Cardiac septum (tissue), 1 donor: ENCODE data around the gene DDI2. TPM values are rescaled to one million over a fixed set of nuclear protein-coding genes. Genes with fewer than 3 reads are reported as not detected.
"Not testable (repeated sequence)": the region's sequence is repeated elsewhere in the genome, so short reads cannot be mapped to it uniquely, and the experiment has no call there.

Experiments used
- DNase-seq: peaks from one replicate; pipeline ENCODE4 v3.0.0-alpha.2; 2020; ENCODE audit warnings: low spot score
- intact Hi-C: fragments of 100-400 bp; cut with DNase I; formaldehyde crosslinking; loops from one replicate; pipeline ENCODE4 v1.14.0; 2022
- total RNA-seq: library from RNA; stranded (reverse); fragmentation: NEBNext Ultra II Directional; extraction: Animal tissue kit (Norgen Biotek cat#: 25700); gene quantifications from one replicate; pipeline ENCODE4 v1.2.1, GENCODE V29; 2021
- donor health status: DM: no; HTN: no; CAD: no.

DDI2 gene
- total RNA-seq, 1 donor from 2014 or later = 23.7 TPM

GRCh38 chr1:15692121-15692682, 74.9 kb downstream of the DDI2 start:
- intact Hi-C loops = no loop called here
- no peak for DNase-seq

DNA sequence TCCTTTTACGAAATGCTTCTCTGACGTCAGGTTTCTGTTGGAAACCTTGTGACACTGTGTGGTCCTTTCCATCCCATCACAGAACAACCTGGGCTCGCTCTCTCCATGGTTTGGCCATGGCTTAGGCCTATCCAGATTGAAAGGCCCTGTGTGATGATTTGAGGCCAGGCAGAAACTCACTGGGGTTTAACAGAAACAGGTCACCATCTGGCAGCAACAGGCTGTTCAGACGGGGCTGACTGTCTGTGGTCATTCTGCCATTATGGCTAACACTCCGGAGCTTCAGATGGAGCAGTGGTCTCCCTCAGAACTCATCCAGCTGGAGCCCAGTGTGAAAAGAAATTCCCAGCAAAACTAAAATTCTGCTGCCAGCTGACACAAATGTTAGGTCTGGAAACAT, 76.1 kb downstream of the DDI2 start:
- intact Hi-C loops = no loop called here
- no peak for DNase-seq

DNA sequence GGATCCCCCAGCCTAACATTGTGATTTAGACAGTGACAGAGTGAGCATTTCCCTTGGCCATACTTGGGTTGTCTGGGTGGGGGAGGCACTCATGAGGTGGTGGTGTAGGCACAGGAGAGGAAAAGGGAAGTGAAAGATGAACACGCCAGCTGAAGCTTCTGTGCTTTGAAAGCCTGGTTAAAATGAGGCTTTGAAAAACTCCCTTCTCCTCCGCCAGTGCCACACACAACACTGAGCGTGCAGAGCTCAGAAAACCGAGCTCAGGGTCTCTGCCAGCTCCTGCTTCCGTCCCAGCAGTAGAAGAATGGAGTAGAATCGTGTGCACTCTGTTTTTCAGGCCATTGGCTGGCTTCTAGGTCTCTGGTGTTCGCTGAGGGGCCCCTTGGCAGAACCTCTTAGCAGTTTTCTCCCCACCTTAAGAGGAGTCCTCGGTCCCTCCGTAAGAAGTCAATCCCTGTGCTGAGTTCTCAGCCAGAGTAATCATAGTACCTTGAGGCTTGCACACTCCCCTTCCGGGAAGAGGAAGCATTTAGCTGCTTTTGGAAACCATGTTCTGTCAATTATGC, 79.8 kb downstream of the DDI2 start:
- intact Hi-C loops = no loop called here
- DNase-seq = no peak

DNA sequence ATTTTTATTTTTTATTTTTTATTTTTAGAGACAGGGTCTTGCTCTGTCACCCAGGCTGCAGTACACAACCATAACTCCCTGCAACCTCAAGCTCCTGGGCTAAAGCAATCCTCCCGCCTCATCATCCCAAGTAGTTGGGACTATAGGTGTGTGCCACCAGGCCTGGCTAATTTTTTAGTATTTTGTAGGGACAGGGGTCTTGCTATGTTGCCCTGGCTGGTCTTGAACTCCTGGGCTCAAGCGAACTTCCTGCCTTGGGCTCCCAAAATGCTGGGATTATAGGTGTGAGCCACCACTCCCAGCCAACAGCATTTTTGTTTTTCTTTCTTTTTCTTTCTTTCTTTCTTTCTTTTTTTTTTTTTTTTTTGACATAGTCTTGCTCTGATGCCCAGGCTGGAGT, 80.9 kb downstream of the DDI2 start:
- no peak for DNase-seq
- intact Hi-C loops = no loop called here

DNA sequence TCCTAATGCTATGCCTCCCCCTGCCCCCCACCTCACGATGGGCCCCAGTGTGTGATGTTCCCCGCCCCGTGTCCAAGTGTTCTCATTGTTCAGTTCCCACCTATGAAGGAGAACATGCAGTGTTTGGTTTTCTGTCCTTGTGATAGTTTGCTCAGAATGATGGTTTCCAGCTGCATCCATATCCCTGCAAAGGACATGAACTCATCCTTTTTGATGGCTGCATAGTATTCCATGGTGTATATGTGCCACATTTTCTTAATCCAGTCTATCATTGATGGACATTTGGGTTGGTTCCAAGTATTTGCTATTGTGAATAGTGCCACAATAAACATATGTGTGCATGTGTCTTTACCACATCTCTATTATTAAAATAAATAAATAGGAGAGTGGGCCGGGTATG, 82.1 kb downstream of the DDI2 start:
- DNase-seq, intact Hi-C loops: not testable (repeated sequence)

GRCh38 chr1:15700508-15700907, 83.2 kb downstream of the DDI2 start:
- intact Hi-C loops = loop anchor here (5.0 kb wide), 1 partner anchor 83 kb away; the partner anchor contains the start of gene DDI2
- no peak for DNase-seq

- intact Hi-C loops = loop anchor here (5.0 kb wide), 1 partner anchor 84 kb away; the partner anchor contains the start of gene DDI2
- DNase-seq = no peak
Measured at GRCh38 chr1:15701784-15702183, 84.5 kb downstream of the DDI2 start.

DNA sequence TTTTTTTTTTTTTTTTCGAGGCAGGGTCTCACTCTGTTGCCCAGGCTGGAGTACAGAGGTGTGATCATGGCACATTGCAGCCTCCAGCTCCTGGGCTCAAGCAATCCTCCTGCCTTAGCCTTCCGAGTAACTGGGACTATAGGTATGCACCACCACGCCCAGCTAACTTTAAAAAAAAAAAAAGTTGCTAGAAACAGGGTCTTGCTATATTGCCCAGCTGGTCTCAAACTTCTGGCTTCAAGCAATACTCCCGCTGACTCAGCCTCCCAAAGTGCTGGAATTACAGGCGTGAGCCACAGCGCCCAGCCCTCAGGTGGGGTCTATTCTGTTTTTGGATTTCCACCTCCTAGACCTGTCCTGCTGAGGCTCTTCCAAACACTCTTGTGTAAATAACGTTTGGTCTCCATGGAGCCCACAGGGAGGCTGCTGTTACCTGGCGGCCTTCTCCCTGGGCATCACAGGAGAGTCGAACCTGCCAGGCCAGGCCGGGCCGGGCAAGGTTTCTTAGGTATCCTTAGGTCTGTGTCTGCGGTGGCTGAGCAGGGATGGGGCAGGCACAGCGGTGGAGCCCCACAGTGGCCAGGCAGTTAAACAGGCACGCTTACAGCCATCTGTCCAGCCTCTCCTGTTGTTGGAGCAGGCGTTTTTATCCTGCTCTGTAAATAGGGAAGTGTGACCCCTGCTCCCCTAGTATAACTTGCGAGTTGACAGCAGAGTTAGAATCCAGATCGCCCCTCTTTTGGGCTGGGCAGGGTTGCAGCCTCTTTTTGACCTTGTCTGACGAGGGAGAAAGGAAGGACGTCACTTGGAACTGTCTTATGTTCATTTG, 85.7 kb downstream of the DDI2 start:
- no peak for DNase-seq
- intact Hi-C loops = loop anchor here (5.0 kb wide), 1 partner anchor 86 kb away; the partner anchor contains the start of gene DDI2

- intact Hi-C loops = loop anchor here (5.0 kb wide), 1 partner anchor 86 kb away; the partner anchor contains the start of gene DDI2
- peak; percentile 90 for DNase-seq
Measured at GRCh38 chr1:15703562-15703961, 86.3 kb downstream of the DDI2 start.

GRCh38 chr1:15704526-15705183, 87.4 kb downstream of the DDI2 start:
- intact Hi-C loops = loop anchor here (5.0 kb wide), 1 partner anchor 87 kb away; the partner anchor contains the start of gene DDI2
- no peak for DNase-seq

DNA sequence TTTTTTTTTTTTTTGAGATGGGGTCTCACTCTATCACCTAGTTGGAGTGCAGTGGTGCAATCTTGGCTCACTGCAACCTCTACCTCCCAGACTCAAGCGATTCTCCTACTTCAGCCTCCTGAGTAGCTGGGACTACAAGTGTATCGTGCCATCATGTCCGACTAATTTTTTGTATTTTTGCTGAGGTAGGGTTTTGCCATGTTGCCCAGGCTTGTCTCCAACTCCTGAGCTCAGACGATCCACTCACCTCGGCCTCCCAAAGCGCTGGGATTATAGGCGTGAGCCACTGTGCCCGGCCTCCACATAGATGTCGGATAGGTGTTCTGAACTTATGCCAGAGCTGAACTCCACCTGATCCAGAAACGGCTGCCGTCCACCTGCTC, 87.9 kb downstream of the DDI2 start:
- DNase-seq = no peak
- intact Hi-C loops = no loop called here

- no peak for DNase-seq
Measured at GRCh38 chr1:15706751-15707150, 89.5 kb downstream of the DDI2 start.

GRCh38 chr1:15707239-15707925, 90.1 kb downstream of the DDI2 start:
- intact Hi-C loops = no loop called here
- DNase-seq = no peak

More at GRCh38 chr1:15706751-15707150, 89.5 kb downstream of the DDI2 start:
- intact Hi-C loops = no loop called here

DNA sequence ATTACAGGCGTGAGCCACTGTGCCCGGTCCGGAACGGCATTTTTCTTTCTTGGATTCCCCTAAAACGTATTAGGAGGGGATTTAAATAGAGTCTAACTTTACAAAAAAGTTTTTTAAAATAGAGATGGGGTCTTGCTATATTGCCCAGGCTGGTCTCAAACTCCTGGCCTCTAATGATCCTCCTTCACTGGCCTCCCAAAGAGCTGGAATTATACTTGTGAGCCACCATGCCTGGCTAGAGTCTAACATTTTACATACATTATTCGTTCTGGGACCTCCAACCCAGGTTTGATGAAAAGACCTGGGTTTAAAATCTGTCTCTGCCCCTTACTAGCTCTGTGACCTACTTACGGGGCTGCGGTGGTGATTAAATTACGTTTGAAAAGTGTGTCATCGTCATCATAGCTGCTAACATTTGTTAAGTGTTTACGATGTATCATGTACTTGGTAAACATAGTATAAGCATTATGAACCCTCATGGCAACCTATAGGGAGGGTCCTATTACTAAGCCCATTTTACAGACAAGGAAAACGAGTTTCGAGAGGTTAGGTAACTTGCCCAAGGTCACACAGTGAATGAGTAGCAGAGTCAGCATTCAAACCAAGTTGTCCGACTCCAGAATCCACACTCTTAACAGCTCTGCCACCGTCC, 91.4 kb downstream of the DDI2 start:
- no peak for DNase-seq
- intact Hi-C loops = no loop called here

DNA sequence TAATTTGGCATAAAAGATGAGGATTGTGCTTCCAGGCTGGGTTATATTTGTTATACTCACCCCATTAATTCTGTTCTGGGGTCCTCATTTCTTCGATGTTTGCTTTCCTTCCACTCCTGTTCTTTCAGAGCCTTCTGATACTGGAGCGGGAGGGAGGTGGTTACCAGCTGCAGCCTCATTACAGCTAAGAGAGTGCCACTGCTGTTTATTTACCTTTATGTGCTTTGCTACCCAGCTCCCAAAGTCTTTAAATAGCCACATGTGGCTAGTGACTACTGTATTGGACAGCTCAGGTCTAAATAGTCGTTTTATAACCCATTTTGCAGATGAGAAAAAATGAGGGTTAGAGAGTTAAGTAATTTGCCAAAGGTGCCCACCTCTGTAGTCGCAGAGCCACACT, 92.0 kb downstream of the DDI2 start:
- intact Hi-C loops = no loop called here
- DNase-seq = no peak

- DNase-seq = no peak
- intact Hi-C loops = no loop called here
Measured at GRCh38 chr1:15712168-15712567, 94.9 kb downstream of the DDI2 start.

GRCh38 chr1:15714406-15715136, 97.3 kb downstream of the DDI2 start:
- no peak for DNase-seq
- intact Hi-C loops = no loop called here

DNA sequence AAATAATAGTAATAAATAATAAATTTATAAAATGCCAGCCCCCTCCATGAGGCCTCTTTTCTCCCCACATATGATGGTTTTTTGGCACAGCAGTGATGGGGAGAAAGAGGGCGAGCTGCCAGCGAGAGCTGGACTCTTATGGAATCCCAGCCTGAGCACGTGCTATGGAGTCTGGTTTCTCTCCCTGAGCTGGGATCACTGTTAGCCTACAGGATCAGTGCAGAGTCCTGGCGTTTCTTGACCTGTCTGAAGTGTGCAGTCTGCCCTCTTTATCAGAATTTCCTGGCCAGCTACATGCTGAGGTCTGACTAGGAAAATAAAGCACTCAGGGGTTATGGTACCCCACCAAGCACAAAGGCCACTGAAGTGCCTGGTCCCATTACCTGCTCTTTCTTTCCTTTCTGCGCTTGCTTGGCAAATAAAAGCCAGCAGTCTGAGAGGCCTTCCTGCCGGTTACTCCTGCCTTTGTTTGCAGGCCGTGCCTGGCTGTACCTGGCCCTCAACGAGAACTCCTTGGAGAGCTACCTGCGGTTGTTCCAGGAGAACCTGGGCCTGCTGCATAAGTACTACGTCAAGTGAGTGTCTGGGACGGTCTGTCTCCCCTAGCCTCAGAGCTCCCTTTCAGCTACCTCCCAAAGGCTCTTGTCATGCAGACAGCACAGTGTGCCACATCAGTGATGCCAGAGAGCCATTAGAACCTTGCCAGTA, 100.3 kb downstream of the DDI2 start:
- no peak for DNase-seq
- intact Hi-C loops = no loop called here
